IPS-18a (cell line): ENCODE results near the gene PRPF8.
A peak's percentile ranks its signal among the peaks of the same experiment; 100 is the strongest.

Source experiments
- H3K27ac ChIP-seq: one replicate; pipeline ENCODE4 v1.5.1; 2013; ENCODE audit warnings: low read length
- H3K27me3 ChIP-seq: one replicate; pipeline ENCODE4 v1.6.1; 2013; ENCODE audit warnings: mild to moderate bottlenecking, low read length; ENCODE audit not compliant: control insufficient read depth, insufficient read depth
- H3K36me3 ChIP-seq: one replicate; pipeline ENCODE4 v1.6.1; 2013; ENCODE audit warnings: low read depth, low read length; ENCODE audit not compliant: control insufficient read depth
- H3K4me1 ChIP-seq: one replicate; pipeline ENCODE4 v1.6.1; 2013; ENCODE audit warnings: low read depth, low read length; ENCODE audit not compliant: control insufficient read depth
- H3K4me3 ChIP-seq: one replicate; pipeline ENCODE4 v1.5.1; 2013; ENCODE audit warnings: low read length
- H3K9ac ChIP-seq: one replicate; pipeline ENCODE4 v1.6.1; 2013; ENCODE audit warnings: mild to moderate bottlenecking, low read length, moderate library complexity
- H3K9me3 ChIP-seq: one replicate; pipeline ENCODE4 v1.6.1; 2013; ENCODE audit warnings: low read depth, low read length; ENCODE audit not compliant: control insufficient read depth

Gene PRPF8

DNA sequence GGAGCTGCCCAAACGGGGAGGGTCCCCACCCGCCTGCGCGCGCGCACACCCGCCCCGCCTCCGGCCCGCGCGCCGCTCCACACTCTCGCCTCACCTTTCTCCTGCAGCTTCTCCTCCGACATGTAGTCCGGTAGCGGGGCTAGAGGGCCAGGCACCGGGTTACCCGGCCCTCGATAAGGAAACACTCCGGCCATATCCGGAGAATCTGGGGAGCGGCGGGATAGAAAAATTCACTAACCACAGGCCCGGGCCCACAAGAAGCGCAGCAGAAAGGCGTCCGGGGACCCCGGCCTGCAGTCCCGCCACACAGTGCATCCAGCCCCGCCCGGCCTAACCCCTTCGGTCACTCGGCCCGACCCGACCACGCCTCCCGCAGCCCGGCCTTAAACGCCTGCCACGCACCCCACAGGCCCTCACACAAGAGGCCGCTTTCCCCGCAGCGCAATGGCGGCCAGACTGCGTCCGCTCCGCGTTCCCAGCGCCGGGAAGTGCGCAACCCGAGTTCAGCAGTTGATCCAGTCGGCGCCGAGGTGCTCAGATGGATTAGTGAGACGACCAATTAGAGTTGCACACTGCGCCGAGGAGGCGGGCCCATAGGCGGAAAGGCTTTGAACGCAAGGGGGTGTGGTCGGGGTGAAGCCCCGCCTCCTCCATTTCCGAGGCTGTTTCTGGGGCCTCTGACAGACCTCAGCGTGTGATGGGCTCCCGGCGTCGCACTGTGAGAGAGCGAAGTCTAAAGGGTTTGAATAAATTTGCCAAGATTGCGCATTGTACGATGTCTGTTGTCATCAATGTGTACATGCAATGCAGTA is at the start of gene PRPF8:
TSS of gene PRPF8 (minus strand) at position 490 of the 812 bp plus-strand sequence. CDS start at position 194, 296 bp downstream.
- peak within 1 kb of the TSS; percentile 87 for H3K4me3 ChIP-seq
- peak within 1 kb of the TSS; percentile 89 for H3K9ac ChIP-seq
- no peak within 1 kb of the TSS for H3K27ac ChIP-seq
- no peaks in the 10 kb centered on the region for H3K27me3 ChIP-seq
- peaks cover 4% of the 10 kb centered on the region for H3K4me1 ChIP-seq
- no peaks in the 10 kb centered on the region for H3K9me3 ChIP-seq
- H3K36me3 ChIP-seq = peaks cover 36% of the 10 kb centered on the region

DNA sequence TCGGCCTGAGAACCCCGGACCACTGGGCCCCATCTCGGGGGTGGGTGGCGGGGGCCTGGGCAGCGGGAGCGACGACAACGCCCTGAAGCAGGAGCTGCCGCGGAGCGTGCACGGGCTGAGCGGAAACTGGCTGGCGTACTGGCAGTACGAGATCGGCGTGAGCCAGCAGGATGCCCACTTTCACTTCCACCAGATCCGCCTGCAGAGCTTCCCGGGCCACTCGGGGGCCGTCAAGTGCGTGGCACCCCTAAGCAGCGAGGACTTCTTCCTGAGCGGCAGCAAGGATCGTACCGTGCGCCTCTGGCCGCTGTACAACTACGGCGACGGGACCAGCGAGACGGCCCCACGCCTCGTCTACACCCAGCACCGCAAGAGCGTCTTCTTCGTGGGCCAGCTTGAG is 49.1 kb upstream of the PRPF8 start:
- H3K9me3 ChIP-seq = no peaks in the 10 kb centered on the region
- no peak overlapping the region for H3K27ac ChIP-seq
- no peak overlapping the region for H3K9ac ChIP-seq
- H3K4me1 ChIP-seq = peaks cover 3% of the 10 kb centered on the region
- no peaks in the 10 kb centered on the region for H3K36me3 ChIP-seq
- H3K27me3 ChIP-seq = no peaks in the 10 kb centered on the region
- no peak overlapping the region for H3K4me3 ChIP-seq

DNA sequence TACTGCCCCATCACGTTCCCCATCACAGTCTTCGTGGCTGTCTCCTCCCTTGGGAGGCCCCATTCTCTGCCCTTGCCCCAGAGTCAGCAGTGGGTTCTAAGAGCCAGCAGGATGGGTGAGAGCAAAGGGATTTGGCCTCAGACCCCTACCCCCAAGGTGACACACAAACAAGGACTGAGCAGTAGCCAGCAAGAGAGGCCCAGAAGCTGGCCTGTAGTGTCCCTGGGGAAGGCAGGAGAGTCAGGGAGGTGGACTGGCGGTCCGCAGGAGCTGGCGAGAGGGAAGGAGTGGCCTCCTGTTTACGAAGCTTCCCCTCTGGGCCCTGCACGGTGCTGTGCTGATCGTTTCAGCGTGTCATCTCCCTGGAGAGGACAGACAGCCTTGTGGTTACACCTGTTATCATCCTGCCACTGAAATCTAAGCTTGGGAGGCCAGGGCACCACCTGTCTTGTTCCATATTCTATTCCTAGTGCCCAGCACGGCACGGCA is 48.2 kb upstream of the PRPF8 start:
- H3K4me3 ChIP-seq = no peak overlapping the region
- H3K36me3 ChIP-seq = no peaks in the 10 kb centered on the region
- no peaks in the 10 kb centered on the region for H3K27me3 ChIP-seq
- H3K9me3 ChIP-seq = no peaks in the 10 kb centered on the region
- H3K27ac ChIP-seq = no peak overlapping the region
- H3K9ac ChIP-seq = no peak overlapping the region
- H3K4me1 ChIP-seq = peaks cover 3% of the 10 kb centered on the region

DNA sequence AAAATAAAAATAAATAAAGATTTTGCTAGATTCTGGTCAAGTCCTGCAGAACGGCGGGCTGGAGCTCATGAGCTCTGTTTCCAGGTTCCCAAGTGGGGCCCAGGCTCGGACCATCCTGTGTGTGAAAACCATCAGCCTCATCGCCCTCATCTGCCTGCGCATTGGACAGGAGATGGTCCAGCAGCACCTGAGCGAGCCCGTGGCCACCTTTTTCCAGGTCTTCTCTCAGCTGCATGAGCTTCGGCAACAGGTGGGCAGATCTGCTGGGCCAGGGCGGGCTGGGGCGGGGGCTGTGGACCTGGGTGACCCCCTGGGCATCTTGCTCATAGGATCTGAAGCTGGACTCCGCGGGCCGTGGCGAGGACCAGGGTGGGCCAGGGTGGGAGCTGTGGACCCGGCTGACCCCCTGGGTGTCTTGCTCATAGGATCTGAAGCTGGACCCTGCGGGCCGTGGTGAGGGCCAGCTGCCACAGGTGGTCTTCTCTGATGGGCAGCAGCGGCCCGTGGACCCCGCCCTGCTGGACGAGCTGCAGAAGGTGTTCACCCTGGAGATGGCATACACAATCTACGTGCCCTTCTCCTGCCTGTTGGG is 47.7 kb upstream of the PRPF8 start:
- H3K27me3 ChIP-seq = no peaks in the 10 kb centered on the region
- H3K9me3 ChIP-seq = no peaks in the 10 kb centered on the region
- H3K4me1 ChIP-seq = peaks cover 3% of the 10 kb centered on the region
- H3K36me3 ChIP-seq = no peaks in the 10 kb centered on the region
- H3K27ac ChIP-seq = no peak overlapping the region
- no peak overlapping the region for H3K9ac ChIP-seq
- H3K4me3 ChIP-seq = no peak overlapping the region

DNA sequence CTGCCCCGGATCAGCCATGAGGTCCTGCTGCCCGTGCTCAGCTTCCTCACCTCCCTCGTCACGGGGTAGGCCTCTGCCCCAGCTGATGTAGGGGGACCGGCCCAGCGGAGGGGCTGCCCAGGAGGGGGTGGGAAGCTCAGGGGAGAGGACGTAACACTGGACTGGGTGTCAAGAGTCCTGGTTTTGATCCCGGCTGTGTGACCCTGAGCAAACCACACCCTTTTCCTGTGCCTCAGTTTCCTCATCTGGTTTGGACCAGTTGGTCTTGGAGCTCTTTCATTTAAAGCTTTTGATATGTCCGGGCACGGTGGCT is 46.5 kb upstream of the PRPF8 start:
- Histone ChIP-seq H3K4me1 (peaks cover under 1% of the 10 kb centered on the region), H3K36me3 (no peaks in the 10 kb centered on the region), H3K27ac (no peak overlapping the region), H3K4me3 (no peak overlapping the region), H3K9ac (no peak overlapping the region), H3K9me3 (no peaks in the 10 kb centered on the region), H3K27me3 (no peaks in the 10 kb centered on the region)

DNA sequence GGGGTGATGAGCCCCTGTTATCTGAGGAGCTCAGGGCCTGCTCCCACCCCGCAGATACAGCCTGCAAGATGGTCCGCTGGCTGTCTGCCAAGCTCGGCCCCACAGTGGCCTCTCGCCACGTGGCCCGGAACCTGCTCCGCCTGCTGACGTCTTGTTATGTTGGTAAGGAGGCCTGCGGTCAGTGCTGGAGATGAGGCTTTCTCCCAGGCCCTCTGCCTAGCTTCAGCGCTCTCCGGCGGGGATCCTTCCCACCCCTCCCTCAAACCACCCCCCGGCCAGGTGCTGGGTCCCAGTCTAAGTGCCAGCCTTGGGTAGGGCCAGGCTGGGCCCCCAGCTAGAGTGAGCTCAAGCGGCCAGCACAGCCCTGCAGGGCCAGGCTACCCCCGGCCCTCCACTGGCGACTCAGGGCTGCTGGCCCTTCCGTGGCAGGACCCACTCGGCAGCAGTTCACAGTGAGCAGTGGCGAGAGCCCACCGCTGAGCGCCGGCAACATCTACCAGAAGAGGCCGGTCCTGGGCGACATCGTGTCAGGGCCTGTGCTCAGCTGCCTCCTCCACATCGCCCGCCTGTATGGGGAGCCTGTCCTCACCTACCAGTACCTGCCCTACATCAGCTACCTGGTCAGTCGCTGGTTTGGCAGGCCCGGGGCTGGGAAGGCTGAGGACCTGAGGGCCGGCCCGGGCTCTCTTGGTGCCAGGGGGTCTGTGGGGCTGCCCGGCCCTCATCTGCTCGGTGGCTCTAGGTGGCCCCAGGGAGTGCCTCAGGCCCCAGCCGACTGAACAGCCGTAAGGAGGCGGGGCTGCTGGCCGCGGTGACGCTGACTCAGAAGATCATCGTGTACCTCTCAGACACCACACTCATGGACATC is 45.9 kb upstream of the PRPF8 start:
- no peak overlapping the region for H3K27ac ChIP-seq
- H3K4me3 ChIP-seq = no peak overlapping the region
- H3K9ac ChIP-seq = no peak overlapping the region
- no peaks in the 10 kb centered on the region for H3K27me3 ChIP-seq
- no peaks in the 10 kb centered on the region for H3K9me3 ChIP-seq
- no peaks in the 10 kb centered on the region for H3K4me1 ChIP-seq
- H3K36me3 ChIP-seq = no peaks in the 10 kb centered on the region

DNA sequence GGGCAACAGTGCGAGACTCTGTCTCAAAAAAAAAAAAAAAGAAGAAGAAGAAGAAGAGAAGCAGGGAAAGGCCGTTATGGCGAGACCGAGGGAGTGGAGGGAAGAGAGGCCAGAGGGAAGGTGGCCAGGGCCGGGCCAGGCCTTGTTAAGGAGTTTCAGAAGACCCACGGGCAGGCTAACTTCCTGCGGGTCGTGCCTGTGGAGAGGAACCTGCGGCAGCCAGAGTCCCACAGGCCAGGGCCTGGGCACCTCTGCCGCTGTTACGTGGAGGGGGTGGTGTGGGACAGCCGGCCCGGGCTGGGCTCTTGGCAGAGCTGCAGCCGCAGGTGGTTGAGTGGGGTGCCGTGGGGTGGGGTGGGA is 45.3 kb upstream of the PRPF8 start:
- no peaks in the 10 kb centered on the region for H3K4me1 ChIP-seq
- H3K27me3 ChIP-seq = no peaks in the 10 kb centered on the region
- H3K36me3 ChIP-seq = no peaks in the 10 kb centered on the region
- H3K27ac ChIP-seq = no peak overlapping the region
- H3K9me3 ChIP-seq = no peaks in the 10 kb centered on the region
- no peak overlapping the region for H3K4me3 ChIP-seq
- H3K9ac ChIP-seq = no peak overlapping the region

DNA sequence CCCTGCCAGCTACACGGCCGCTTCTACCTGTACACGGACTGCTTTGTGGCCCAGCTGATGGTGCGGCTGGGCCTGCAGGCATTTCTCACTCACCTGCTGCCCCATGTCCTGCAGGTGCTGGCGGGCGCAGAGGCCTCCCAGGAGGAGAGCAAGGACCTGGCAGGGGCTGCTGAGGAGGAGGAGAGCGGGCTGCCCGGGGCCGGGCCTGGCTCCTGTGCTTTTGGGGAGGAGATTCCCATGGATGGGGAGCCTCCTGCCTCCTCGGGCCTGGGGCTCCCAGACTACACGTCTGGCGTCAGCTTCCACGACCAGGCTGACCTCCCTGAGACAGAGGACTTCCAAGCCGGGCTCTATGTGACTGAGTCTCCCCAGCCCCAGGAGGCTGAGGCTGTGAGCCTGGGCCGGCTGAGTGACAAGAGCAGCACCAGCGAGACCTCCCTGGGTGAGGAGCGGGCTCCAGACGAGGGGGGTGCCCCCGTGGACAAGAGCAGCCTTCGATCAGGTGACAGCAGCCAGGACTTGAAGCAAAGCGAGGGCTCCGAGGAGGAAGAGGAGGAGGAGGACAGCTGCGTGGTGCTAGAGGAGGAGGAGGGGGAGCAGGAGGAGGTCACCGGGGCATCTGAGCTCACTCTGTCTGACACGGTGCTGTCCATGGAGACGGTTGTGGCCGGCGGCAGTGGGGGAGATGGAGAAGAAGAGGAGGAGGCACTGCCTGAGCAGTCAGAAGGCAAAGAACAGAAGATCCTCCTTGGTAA is 43.4 kb upstream of the PRPF8 start:
- H3K9ac ChIP-seq = no peak overlapping the region
- H3K27ac ChIP-seq = no peak overlapping the region
- H3K27me3 ChIP-seq = no peaks in the 10 kb centered on the region
- H3K4me1 ChIP-seq = no peaks in the 10 kb centered on the region
- no peak overlapping the region for H3K4me3 ChIP-seq
- no peaks in the 10 kb centered on the region for H3K9me3 ChIP-seq
- H3K36me3 ChIP-seq = no peaks in the 10 kb centered on the region

DNA sequence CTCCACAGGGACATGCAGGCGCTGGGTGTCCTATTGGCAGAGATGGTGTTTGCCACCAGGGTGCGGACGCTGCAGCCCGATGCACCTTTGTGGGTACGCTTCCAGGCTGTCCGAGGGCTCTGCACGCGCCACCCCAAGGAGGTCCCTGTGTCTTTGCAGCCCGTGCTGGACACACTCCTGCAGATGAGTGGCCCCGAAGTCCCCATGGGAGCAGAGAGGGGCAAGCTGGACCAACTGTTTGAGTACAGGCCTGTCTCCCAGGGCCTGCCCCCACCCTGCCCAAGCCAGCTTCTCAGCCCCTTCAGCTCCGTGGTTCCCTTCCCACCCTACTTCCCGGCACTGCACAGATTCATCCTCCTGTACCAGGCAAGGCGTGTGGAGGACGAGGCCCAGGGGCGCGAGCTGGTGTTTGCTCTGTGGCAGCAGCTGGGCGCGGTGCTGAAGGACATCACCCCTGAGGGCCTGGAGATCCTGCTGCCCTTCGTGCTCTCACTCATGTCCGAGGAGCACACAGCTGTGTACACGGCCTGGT is 42.7 kb upstream of the PRPF8 start:
- H3K36me3 ChIP-seq = no peaks in the 10 kb centered on the region
- H3K9me3 ChIP-seq = no peaks in the 10 kb centered on the region
- no peak overlapping the region for H3K4me3 ChIP-seq
- no peaks in the 10 kb centered on the region for H3K4me1 ChIP-seq
- no peak overlapping the region for H3K9ac ChIP-seq
- H3K27ac ChIP-seq = no peak overlapping the region
- H3K27me3 ChIP-seq = no peaks in the 10 kb centered on the region

DNA sequence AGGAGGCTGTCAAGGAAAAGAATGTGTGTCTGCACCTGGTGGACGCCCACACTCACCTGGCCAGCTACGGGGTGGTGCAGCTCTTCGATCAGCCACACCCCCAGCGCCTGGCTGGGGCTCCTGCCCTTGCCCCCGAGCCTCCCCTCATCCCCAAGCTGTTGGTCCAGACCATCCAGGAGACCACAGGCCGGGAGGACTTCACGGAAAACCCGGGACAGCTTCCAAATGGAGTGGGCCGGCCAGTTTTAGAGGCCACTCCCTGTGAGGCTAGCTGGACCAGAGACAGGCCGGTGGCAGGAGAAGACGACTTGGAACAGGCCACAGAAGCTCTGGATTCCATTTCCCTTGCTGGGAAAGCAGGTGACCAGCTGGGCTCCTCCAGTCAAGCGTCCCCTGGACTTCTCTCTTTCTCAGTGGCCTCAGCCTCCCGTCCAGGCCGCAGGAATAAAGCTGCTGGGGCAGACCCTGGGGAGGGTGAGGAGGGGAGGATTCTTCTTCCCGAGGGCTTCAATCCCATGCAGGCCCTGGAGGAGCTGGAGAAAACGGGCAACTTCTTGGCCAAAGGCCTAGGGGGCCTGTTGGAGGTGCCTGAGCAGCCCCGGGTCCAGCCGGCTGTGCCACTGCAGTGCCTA is 42.1 kb upstream of the PRPF8 start:
- no peak overlapping the region for H3K9ac ChIP-seq

More for the DNA sequence above, 42.1 kb upstream of the PRPF8 start:
- Histone ChIP-seq H3K27ac (no peak overlapping the region), H3K9me3 (no peaks in the 10 kb centered on the region), H3K36me3 (no peaks in the 10 kb centered on the region), H3K4me3 (no peak overlapping the region), H3K27me3 (no peaks in the 10 kb centered on the region), H3K4me1 (no peaks in the 10 kb centered on the region)
